ENCODE results near the gene LHX3. TPM values are rescaled to one million over a fixed set of nuclear protein-coding genes. Genes with fewer than 3 reads are reported as not detected.

LHX3 gene
- total RNA-seq, 1 donor from 2014 or later: not detected

GRCh38 chr9:136218673-136219072, 13.7 kb upstream of the LHX3 start:
- H3K9me3 Mint-ChIP-seq: no peaks in the 10 kb centered on the region
- H3K4me1 Mint-ChIP-seq (ENCODE audit: low read depth): peaks cover 5% of the 10 kb centered on the region
- no peak overlapping the region for H3K27ac Mint-ChIP-seq
- no peaks in the 10 kb centered on the region for H3K27me3 Mint-ChIP-seq (ENCODE audit: low read depth)
- intact Hi-C loops (cut with micrococcal nuclease): no loop called here
- DNase-seq (ENCODE audit: low spot score): no peak
- no peak overlapping the region for H3K4me3 Mint-ChIP-seq (ENCODE audit: low read depth)
- peaks cover 68% of the 10 kb centered on the region for H3K36me3 Mint-ChIP-seq (ENCODE audit: low read depth)

- Mint-ChIP-seq H3K27ac (no peak overlapping the region), H3K9me3 (no peaks in the 10 kb centered on the region), H3K27me3 (ENCODE audit: low read depth) (no peaks in the 10 kb centered on the region), H3K36me3 (ENCODE audit: low read depth) (peaks cover 68% of the 10 kb centered on the region), H3K4me1 (ENCODE audit: low read depth) (peaks cover 5% of the 10 kb centered on the region), H3K4me3 (ENCODE audit: low read depth) (no peak overlapping the region)
- intact Hi-C loops (cut with micrococcal nuclease): no loop called here
- no peak for DNase-seq (ENCODE audit: low spot score)
These were observed 13.3 kb upstream of the LHX3 start for GRCh38 chr9:136218271-136218670.

- Mint-ChIP-seq H3K27ac (no peak overlapping the region), H3K9me3 (no peaks in the 10 kb centered on the region), H3K27me3 (ENCODE audit: low read depth) (no peaks in the 10 kb centered on the region), H3K36me3 (ENCODE audit: low read depth) (peaks cover 70% of the 10 kb centered on the region), H3K4me1 (ENCODE audit: low read depth) (peaks cover 5% of the 10 kb centered on the region), H3K4me3 (ENCODE audit: low read depth) (no peak overlapping the region)
- intact Hi-C loops (cut with micrococcal nuclease): no loop called here
- no peak for DNase-seq (ENCODE audit: low spot score)
These were observed 11.8 kb upstream of the LHX3 start for GRCh38 chr9:136216541-136217244.

GRCh38 chr9:136213733-136214132, 8.8 kb upstream of the LHX3 start:
- intact Hi-C loops (cut with micrococcal nuclease): no loop called here
- H3K9me3 Mint-ChIP-seq: no peaks in the 10 kb centered on the region
- H3K27me3 Mint-ChIP-seq (ENCODE audit: low read depth): no peaks in the 10 kb centered on the region
- no peaks in the 10 kb centered on the region for H3K4me1 Mint-ChIP-seq (ENCODE audit: low read depth)
- H3K4me3 Mint-ChIP-seq (ENCODE audit: low read depth): no peak overlapping the region
- peaks cover 53% of the 10 kb centered on the region for H3K36me3 Mint-ChIP-seq (ENCODE audit: low read depth)
- H3K27ac Mint-ChIP-seq: no peak overlapping the region
- DNase-seq (ENCODE audit: low spot score): no peak

- intact Hi-C loops (cut with micrococcal nuclease): no loop called here
- no peak overlapping the region for H3K27ac Mint-ChIP-seq
- H3K4me3 Mint-ChIP-seq (ENCODE audit: low read depth): no peak overlapping the region
- peaks cover 48% of the 10 kb centered on the region for H3K36me3 Mint-ChIP-seq (ENCODE audit: low read depth)
- H3K27me3 Mint-ChIP-seq (ENCODE audit: low read depth): no peaks in the 10 kb centered on the region
- no peaks in the 10 kb centered on the region for H3K9me3 Mint-ChIP-seq
- DNase-seq (ENCODE audit: low spot score): no peak
- H3K4me1 Mint-ChIP-seq (ENCODE audit: low read depth): no peaks in the 10 kb centered on the region
These were observed 7.5 kb upstream of the LHX3 start for GRCh38 chr9:136212345-136212950.

- H3K9me3 Mint-ChIP-seq: no peaks in the 10 kb centered on the region
- no peaks in the 10 kb centered on the region for H3K27me3 Mint-ChIP-seq (ENCODE audit: low read depth)
- no peak overlapping the region for H3K4me3 Mint-ChIP-seq (ENCODE audit: low read depth)
- no peaks in the 10 kb centered on the region for H3K4me1 Mint-ChIP-seq (ENCODE audit: low read depth)
- no peak overlapping the region for H3K27ac Mint-ChIP-seq
- no peak for DNase-seq (ENCODE audit: low spot score)
- H3K36me3 Mint-ChIP-seq (ENCODE audit: low read depth): peaks cover 54% of the 10 kb centered on the region
- intact Hi-C loops (cut with micrococcal nuclease): no loop called here
These were observed 6.8 kb upstream of the LHX3 start for GRCh38 chr9:136211441-136212344.

GRCh38 chr9:136211006-136211405, 6.1 kb upstream of the LHX3 start:
- no peak overlapping the region for H3K27ac Mint-ChIP-seq
- no peak overlapping the region for H3K4me3 Mint-ChIP-seq (ENCODE audit: low read depth)
- H3K4me1 Mint-ChIP-seq (ENCODE audit: low read depth): no peaks in the 10 kb centered on the region
- DNase-seq (ENCODE audit: low spot score): no peak
- H3K36me3 Mint-ChIP-seq (ENCODE audit: low read depth): peaks cover 56% of the 10 kb centered on the region
- peaks cover 2% of the 10 kb centered on the region for H3K27me3 Mint-ChIP-seq (ENCODE audit: low read depth)
- no peaks in the 10 kb centered on the region for H3K9me3 Mint-ChIP-seq
- intact Hi-C loops (cut with micrococcal nuclease): no loop called here

- no peak overlapping the region for H3K4me3 Mint-ChIP-seq (ENCODE audit: low read depth)
- DNase-seq (ENCODE audit: low spot score): no peak
- H3K27me3 Mint-ChIP-seq (ENCODE audit: low read depth): peaks cover 2% of the 10 kb centered on the region
- H3K36me3 Mint-ChIP-seq (ENCODE audit: low read depth): peaks cover 50% of the 10 kb centered on the region
- no peak overlapping the region for H3K27ac Mint-ChIP-seq
- H3K9me3 Mint-ChIP-seq: no peaks in the 10 kb centered on the region
- no peaks in the 10 kb centered on the region for H3K4me1 Mint-ChIP-seq (ENCODE audit: low read depth)
- intact Hi-C loops (cut with micrococcal nuclease): no loop called here
These were observed 5.3 kb upstream of the LHX3 start for GRCh38 chr9:136210276-136210675.

- H3K36me3 Mint-ChIP-seq (ENCODE audit: low read depth): peaks cover 45% of the 10 kb centered on the region
- peaks cover 2% of the 10 kb centered on the region for H3K27me3 Mint-ChIP-seq (ENCODE audit: low read depth)
- H3K9me3 Mint-ChIP-seq: no peaks in the 10 kb centered on the region
- no peak for DNase-seq (ENCODE audit: low spot score)
- intact Hi-C loops (cut with micrococcal nuclease): no loop called here
- H3K4me3 Mint-ChIP-seq (ENCODE audit: low read depth): no peak overlapping the region
- H3K4me1 Mint-ChIP-seq (ENCODE audit: low read depth): no peaks in the 10 kb centered on the region
- H3K27ac Mint-ChIP-seq: no peak overlapping the region
These were observed 4.9 kb upstream of the LHX3 start for GRCh38 chr9:136209786-136210185.

GRCh38 chr9:136209232-136209631, 4.3 kb upstream of the LHX3 start:
- peaks cover 40% of the 10 kb centered on the region for H3K36me3 Mint-ChIP-seq (ENCODE audit: low read depth)
- DNase-seq (ENCODE audit: low spot score): no peak
- peaks cover 5% of the 10 kb centered on the region for H3K27me3 Mint-ChIP-seq (ENCODE audit: low read depth)
- H3K4me1 Mint-ChIP-seq (ENCODE audit: low read depth): no peaks in the 10 kb centered on the region
- no peaks in the 10 kb centered on the region for H3K9me3 Mint-ChIP-seq
- intact Hi-C loops (cut with micrococcal nuclease): no loop called here
- H3K4me3 Mint-ChIP-seq (ENCODE audit: low read depth): no peak overlapping the region
- H3K27ac Mint-ChIP-seq: no peak overlapping the region

GRCh38 chr9:136208675-136209074, 3.7 kb upstream of the LHX3 start:
- peaks cover 34% of the 10 kb centered on the region for H3K36me3 Mint-ChIP-seq (ENCODE audit: low read depth)
- H3K27me3 Mint-ChIP-seq (ENCODE audit: low read depth): peaks cover 11% of the 10 kb centered on the region
- no peaks in the 10 kb centered on the region for H3K9me3 Mint-ChIP-seq
- no peaks in the 10 kb centered on the region for H3K4me1 Mint-ChIP-seq (ENCODE audit: low read depth)
- no peak overlapping the region for H3K27ac Mint-ChIP-seq
- intact Hi-C loops (cut with micrococcal nuclease): no loop called here
- H3K4me3 Mint-ChIP-seq (ENCODE audit: low read depth): no peak overlapping the region
- no peak for DNase-seq (ENCODE audit: low spot score)

- Mint-ChIP-seq H3K4me3 (ENCODE audit: low read depth) (no peak overlapping the region), H3K27ac (no peak overlapping the region), H3K36me3 (ENCODE audit: low read depth) (peaks cover 24% of the 10 kb centered on the region), H3K9me3 (no peaks in the 10 kb centered on the region), H3K27me3 (ENCODE audit: low read depth) (peaks cover 15% of the 10 kb centered on the region), H3K4me1 (ENCODE audit: low read depth) (no peaks in the 10 kb centered on the region)
- intact Hi-C loops (cut with micrococcal nuclease): no loop called here
- DNase-seq (ENCODE audit: low spot score): no peak
These were observed 2.7 kb upstream of the LHX3 start for GRCh38 chr9:136207616-136208015.
